SK-N-MC (cell line): ENCODE data around the gene MCEE.

Source experiments
- EZH2 ChIP-seq: fragments of 200-600 bp; sonication (generic); IDR thresholded peaks from one replicate; pipeline ENCODE4 v1.6.1; 2017; ENCODE audit warnings: antibody characterized with exemption
- FOXP2 ChIP-seq: optimal IDR thresholded peaks from 2 replicates; pipeline ENCODE3; 2011; ENCODE audit warnings: mild to moderate bottlenecking, moderate library complexity; ENCODE audit not compliant: insufficient read depth; ENCODE audit errors: extremely low read length, control extremely low read depth
- POLR2AphosphoS5 ChIP-seq: IDR thresholded peaks from 2 replicates; pipeline ENCODE4 v1.6.1; 2012; ENCODE audit warnings: mild to moderate bottlenecking, low read depth, low read length, borderline replicate concordance

DNA sequence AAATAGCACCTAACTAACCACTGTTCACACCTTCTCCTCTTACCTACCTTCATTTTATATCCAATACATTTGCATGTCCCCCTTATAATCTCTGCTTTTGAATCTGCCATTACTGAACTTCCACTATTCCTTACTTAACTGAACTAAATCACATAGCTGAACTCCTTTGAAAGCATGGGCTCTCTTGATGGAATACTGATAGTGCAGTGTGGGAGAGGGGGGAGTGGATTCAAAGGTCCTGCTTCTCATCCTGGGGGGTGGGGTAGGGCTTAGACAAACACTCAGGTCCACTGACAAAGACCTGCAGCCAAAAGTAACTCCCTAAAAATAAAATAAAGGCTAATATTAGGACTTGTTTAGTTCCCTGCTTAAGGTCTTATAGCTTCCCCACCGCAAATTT lies 8.6 kb downstream of the MCEE start:
- TF ChIP-seq POLR2AphosphoS5, result no peak
- no peak for TF ChIP-seq EZH2
- TF ChIP-seq FOXP2, result no peak
